Measurements from ENCODE around the gene TMEM63B. TPM values are rescaled to one million over a fixed set of nuclear protein-coding genes. Genes with fewer than 3 reads are reported as not detected.
A peak's percentile ranks its signal among the peaks of the same experiment; 100 is the strongest.

Gene TMEM63B
- total RNA-seq, 5 donors from 2014 or later (not counting 1 experiment from before 2014, with no cell fraction given): 16.6 to 21.1 (median 19.3) TPM

DNA sequence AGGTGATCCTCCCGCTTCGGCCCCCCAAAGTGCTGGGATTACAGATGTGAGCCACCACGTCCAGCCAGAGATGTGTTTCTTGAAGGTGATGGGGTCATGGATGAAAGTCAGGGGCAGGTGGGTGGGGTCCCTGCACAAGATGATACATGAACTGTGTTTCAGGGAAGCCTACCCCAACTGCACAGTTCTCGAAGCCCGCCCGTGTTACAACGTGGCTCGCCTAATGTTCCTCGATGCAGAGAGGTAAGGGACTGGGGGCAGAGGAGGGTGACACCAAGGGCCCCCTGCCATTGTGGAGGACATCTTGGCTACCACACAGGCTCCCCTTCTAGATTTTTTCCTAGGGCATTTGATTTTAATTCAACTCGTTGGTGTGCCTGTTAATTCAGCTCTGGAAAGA, 19.3 kb downstream of the TMEM63B start:
- Mint-ChIP-seq H3K36me3 (peaks cover 14% of the 10 kb centered on the region), H3K27ac (no peak overlapping the region), H3K4me3 (no peak overlapping the region), H3K4me1 (peaks cover 4 to 11% (median 4%) of the 10 kb centered on the region in 3 donors), H3K27me3 (no peaks in the 10 kb centered on the region), H3K9me3 (no peaks in the 10 kb centered on the region)
- Histone ChIP-seq H3K27me3 (replicated peaks in 1 of 2; ENCODE audit: control insufficient read depth in 2 of 2, extremely low read depth in 1 of 2, insufficient read depth in 2 of 2, low read length in 1 of 2) (no peaks in the 10 kb centered on the region), H3K36me3 (ENCODE audit: control insufficient read depth in 2 of 2, extremely low read depth in 1 of 2, insufficient read depth in 1 of 2, low read length in 1 of 2) (peaks cover 14 to 36% of the 10 kb centered on the region in 2 donors), H3K4me1 (ENCODE audit: control insufficient read depth in 1 of 2, extremely low read depth in 1 of 2, insufficient read depth in 2 of 2, low read length in 2 of 2) (peaks cover 0 to 3% of the 10 kb centered on the region in 2 experiments), H3K9me3 (no peaks in the 10 kb centered on the region), H3K4me3 (ENCODE audit: control insufficient read depth in 1 of 2, extremely low read depth in 1 of 2, low read length in 1 of 2) (no peak overlapping the region), H3K27ac (ENCODE audit: low read length) (no peak overlapping the region)
- ATAC-seq (replicated peaks in 1 of 4): no peak
- no peak for DNase-seq
- WGBS (ENCODE audit: insufficient coverage): 96% methylated on average over 8 of the region's 10 CpGs
- ChIA-PET POLR2A (no interaction called here), CTCF (interaction anchor here in 1 of 2 donors (1.0 kb wide), 1 partner anchor 15 kb away, joined by 3 read pairs; no protein-coding TSS in a partner anchor)

DNA sequence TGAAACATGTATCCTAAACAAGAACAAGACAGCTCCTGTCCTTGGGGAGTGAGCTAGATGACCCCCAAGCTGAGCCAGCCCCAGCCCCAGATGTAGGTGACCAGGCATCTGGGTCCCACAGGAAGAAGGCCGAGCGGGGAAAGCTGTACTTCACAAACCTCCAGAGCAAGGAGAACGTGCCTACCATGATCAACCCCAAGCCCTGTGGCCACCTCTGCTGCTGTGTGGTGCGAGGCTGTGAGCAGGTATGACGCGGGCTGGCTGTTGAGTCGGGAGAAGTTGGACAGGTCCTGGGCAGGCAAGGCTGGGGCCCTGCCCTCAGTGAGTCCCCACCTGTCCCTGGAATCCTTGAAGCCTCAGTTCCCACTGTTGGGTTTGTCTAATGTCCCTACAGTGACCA, 19.9 kb downstream of the TMEM63B start:
- H3K4me3 Mint-ChIP-seq: no peak overlapping the region
- no peak overlapping the region for H3K4me3 ChIP-seq (ENCODE audit: control insufficient read depth in 1 of 2, extremely low read depth in 1 of 2, low read length in 1 of 2)
- H3K27ac Mint-ChIP-seq: no peak overlapping the region
- peaks cover 4 to 12% (median 5%) of the 10 kb centered on the region in 3 donors for H3K4me1 Mint-ChIP-seq
- H3K27me3 ChIP-seq (replicated peaks in 1 of 2; ENCODE audit: control insufficient read depth in 2 of 2, extremely low read depth in 1 of 2, insufficient read depth in 2 of 2, low read length in 1 of 2): no peaks in the 10 kb centered on the region
- H3K4me1 ChIP-seq (ENCODE audit: control insufficient read depth in 1 of 2, extremely low read depth in 1 of 2, insufficient read depth in 2 of 2, low read length in 2 of 2): peaks cover 0 to 8% of the 10 kb centered on the region in 2 experiments
- H3K9me3 ChIP-seq: no peaks in the 10 kb centered on the region
- ChIA-PET POLR2A (no interaction called here), CTCF (no interaction called here)
- H3K27ac ChIP-seq (ENCODE audit: low read length): no peak overlapping the region
- H3K9me3 Mint-ChIP-seq: no peaks in the 10 kb centered on the region
- H3K36me3 ChIP-seq (ENCODE audit: control insufficient read depth in 2 of 2, extremely low read depth in 1 of 2, insufficient read depth in 1 of 2, low read length in 1 of 2): peaks cover 14 to 36% of the 10 kb centered on the region in 2 donors
- no peak for DNase-seq
- 98% methylated on average over 7 of the region's 7 CpGs for WGBS (ENCODE audit: insufficient coverage)
- H3K36me3 Mint-ChIP-seq: peaks cover 14% of the 10 kb centered on the region
- no peaks in the 10 kb centered on the region for H3K27me3 Mint-ChIP-seq
- no peak for ATAC-seq (replicated peaks in 1 of 4)

DNA sequence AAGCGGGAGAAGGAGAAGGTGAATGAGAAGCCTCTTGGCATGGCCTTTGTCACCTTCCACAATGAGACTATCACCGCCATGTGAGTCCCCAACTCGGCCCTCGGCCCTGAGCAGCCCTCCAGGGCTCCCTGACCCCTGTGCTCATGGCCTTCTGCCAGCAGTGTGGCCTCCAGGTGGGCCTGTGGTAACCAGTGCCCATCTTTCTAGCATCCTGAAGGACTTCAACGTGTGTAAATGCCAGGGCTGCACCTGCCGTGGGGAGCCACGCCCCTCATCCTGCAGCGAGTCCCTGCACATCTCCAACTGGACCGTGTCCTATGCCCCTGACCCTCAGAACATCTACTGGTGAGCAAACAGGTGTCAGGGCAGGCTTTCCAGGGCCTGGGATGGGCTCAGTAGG, 21.0 kb downstream of the TMEM63B start:
- H3K27ac ChIP-seq (ENCODE audit: low read length): no peak overlapping the region
- WGBS (ENCODE audit: insufficient coverage): 84% methylated on average over 8 of the region's 9 CpGs
- no peaks in the 10 kb centered on the region for H3K9me3 ChIP-seq
- Mint-ChIP-seq H3K36me3 (peaks cover 17% of the 10 kb centered on the region), H3K27me3 (no peaks in the 10 kb centered on the region), H3K4me3 (no peak overlapping the region), H3K4me1 (peaks cover 4 to 12% (median 5%) of the 10 kb centered on the region in 3 donors), H3K27ac (no peak overlapping the region), H3K9me3 (no peaks in the 10 kb centered on the region)
- H3K4me3 ChIP-seq (ENCODE audit: control insufficient read depth in 1 of 2, extremely low read depth in 1 of 2, low read length in 1 of 2): no peak overlapping the region
- CTCF ChIA-PET: no interaction called here
- no peak for DNase-seq
- peaks cover 0 to 8% of the 10 kb centered on the region in 2 experiments for H3K4me1 ChIP-seq (ENCODE audit: control insufficient read depth in 1 of 2, extremely low read depth in 1 of 2, insufficient read depth in 2 of 2, low read length in 2 of 2)
- POLR2A ChIA-PET: no interaction called here
- peaks cover 14 to 33% of the 10 kb centered on the region in 2 donors for H3K36me3 ChIP-seq (ENCODE audit: control insufficient read depth in 2 of 2, extremely low read depth in 1 of 2, insufficient read depth in 1 of 2, low read length in 1 of 2)
- no peak for ATAC-seq (replicated peaks in 1 of 4)
- H3K27me3 ChIP-seq (replicated peaks in 1 of 2; ENCODE audit: control insufficient read depth in 2 of 2, extremely low read depth in 1 of 2, insufficient read depth in 2 of 2, low read length in 1 of 2): no peaks in the 10 kb centered on the region

DNA sequence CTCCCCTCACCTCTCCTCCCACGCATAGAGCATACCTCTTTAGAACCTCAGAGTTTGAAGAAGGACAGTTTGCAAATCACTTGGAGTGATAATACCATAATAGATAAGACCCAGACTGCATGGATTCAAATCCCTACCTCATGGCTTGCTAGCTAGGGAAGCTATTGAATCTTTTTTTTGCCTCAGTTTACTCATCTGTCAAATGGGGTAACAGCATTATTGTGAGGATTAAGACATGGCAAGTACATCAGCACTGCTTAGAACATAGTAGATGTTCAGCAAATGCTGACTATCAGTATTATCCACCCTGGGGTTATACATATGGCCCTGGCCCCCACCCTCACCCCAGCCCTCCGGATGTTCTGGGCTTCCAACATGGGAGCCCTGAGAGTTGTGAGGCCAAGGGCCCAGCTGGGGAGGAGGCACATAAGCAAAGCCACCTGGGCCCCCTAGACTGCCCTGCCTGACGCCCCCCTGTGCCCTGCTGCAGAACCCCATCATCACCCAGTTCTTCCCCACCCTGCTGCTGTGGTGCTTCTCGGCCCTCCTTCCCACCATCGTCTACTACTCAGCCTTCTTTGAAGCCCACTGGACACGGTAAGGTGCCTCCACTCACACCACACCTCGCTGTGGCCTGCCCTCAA, 22.1 kb downstream of the TMEM63B start:
- no peaks in the 10 kb centered on the region for H3K9me3 Mint-ChIP-seq
- no peak overlapping the region for H3K4me3 Mint-ChIP-seq
- peaks cover 14 to 30% of the 10 kb centered on the region in 2 donors for H3K36me3 ChIP-seq (ENCODE audit: control insufficient read depth in 2 of 2, extremely low read depth in 1 of 2, insufficient read depth in 1 of 2, low read length in 1 of 2)
- H3K4me3 ChIP-seq (ENCODE audit: control insufficient read depth in 1 of 2, extremely low read depth in 1 of 2, low read length in 1 of 2): no peak overlapping the region
- POLR2A ChIA-PET: no interaction called here
- 94% methylated on average over 4 of the region's 7 CpGs for WGBS (ENCODE audit: insufficient coverage)
- no peak overlapping the region for H3K27ac ChIP-seq (ENCODE audit: low read length)
- H3K36me3 Mint-ChIP-seq: peaks cover 18% of the 10 kb centered on the region
- no peak for DNase-seq
- CTCF ChIA-PET: interaction anchor here in 1 of 2 donors (1.5 kb wide), 1 partner anchor 53 kb away, joined by 3 read pairs; no protein-coding TSS in a partner anchor
- ATAC-seq (replicated peaks in 1 of 4): no peak
- H3K27ac Mint-ChIP-seq: peak overlapping the region in 1 of 2 donors; percentile 21
- peaks cover 5 to 12% (median 5%) of the 10 kb centered on the region in 3 donors for H3K4me1 Mint-ChIP-seq
- H3K9me3 ChIP-seq: no peaks in the 10 kb centered on the region
- peaks cover 0 to 10% of the 10 kb centered on the region in 2 experiments for H3K4me1 ChIP-seq (ENCODE audit: control insufficient read depth in 1 of 2, extremely low read depth in 1 of 2, insufficient read depth in 2 of 2, low read length in 2 of 2)
- H3K27me3 Mint-ChIP-seq: no peaks in the 10 kb centered on the region
- no peaks in the 10 kb centered on the region for H3K27me3 ChIP-seq (replicated peaks in 1 of 2; ENCODE audit: control insufficient read depth in 2 of 2, extremely low read depth in 1 of 2, insufficient read depth in 2 of 2, low read length in 1 of 2)

DNA sequence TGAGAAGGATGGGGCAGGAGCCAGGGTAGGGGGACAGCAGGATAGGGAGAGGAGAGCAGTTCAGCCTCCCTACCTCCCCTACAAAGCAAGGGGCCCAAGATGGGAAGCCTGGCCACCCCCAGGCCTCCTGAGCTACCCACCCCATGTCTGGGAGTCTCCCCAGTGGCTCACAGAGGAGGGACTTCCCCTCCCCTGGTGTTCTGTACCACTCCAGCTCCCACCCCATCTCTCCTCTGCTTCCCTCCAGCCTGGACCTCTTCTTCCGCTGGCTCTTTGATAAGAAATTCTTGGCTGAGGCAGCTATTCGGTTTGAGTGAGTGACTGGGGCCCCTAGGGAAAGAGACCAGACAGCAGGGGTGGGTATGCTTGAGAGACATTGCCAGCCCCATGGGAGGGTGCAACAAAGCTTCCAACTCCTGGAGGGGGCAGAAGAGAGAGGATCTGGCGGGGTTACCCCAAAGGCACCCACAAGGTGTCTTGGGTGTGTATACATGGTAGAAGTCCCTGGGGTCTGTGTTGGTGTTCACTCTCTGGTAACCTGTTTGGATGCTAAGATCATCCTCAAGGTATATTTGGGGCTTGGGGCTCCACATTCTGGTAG, 23.1 kb downstream of the TMEM63B start:
- no peaks in the 10 kb centered on the region for H3K27me3 ChIP-seq (replicated peaks in 1 of 2; ENCODE audit: control insufficient read depth in 2 of 2, extremely low read depth in 1 of 2, insufficient read depth in 2 of 2, low read length in 1 of 2)
- 100% methylated on average over 2 of the region's 3 CpGs for WGBS (ENCODE audit: insufficient coverage)
- Mint-ChIP-seq H3K27ac (no peak overlapping the region), H3K4me1 (peaks cover 7 to 12% (median 8%) of the 10 kb centered on the region in 3 donors), H3K4me3 (no peak overlapping the region), H3K27me3 (no peaks in the 10 kb centered on the region), H3K9me3 (no peaks in the 10 kb centered on the region), H3K36me3 (peaks cover 18% of the 10 kb centered on the region)
- DNase-seq (no peak), ATAC-seq (replicated peaks in 1 of 4) (no peak)
- POLR2A ChIA-PET: interaction anchor here in 1 of 2 donors (0.6 kb wide), 1 partner anchor 49 kb away, joined by 4 read pairs; no protein-coding TSS in a partner anchor
- no peaks in the 10 kb centered on the region for H3K9me3 ChIP-seq
- H3K4me1 ChIP-seq (ENCODE audit: control insufficient read depth in 1 of 2, extremely low read depth in 1 of 2, insufficient read depth in 2 of 2, low read length in 2 of 2): peaks cover 0 to 16% of the 10 kb centered on the region in 2 experiments
- no peak overlapping the region for H3K4me3 ChIP-seq (ENCODE audit: control insufficient read depth in 1 of 2, extremely low read depth in 1 of 2, low read length in 1 of 2)
- peaks cover 13 to 30% of the 10 kb centered on the region in 2 donors for H3K36me3 ChIP-seq (ENCODE audit: control insufficient read depth in 2 of 2, extremely low read depth in 1 of 2, insufficient read depth in 1 of 2, low read length in 1 of 2)
- no peak overlapping the region for H3K27ac ChIP-seq (ENCODE audit: low read length)
- CTCF ChIA-PET: interaction anchor here (0.6 to 1.5 kb wide), 3 partner anchors 17 to 159 kb away, joined by 3 read pairs; no protein-coding TSS in a partner anchor

DNA sequence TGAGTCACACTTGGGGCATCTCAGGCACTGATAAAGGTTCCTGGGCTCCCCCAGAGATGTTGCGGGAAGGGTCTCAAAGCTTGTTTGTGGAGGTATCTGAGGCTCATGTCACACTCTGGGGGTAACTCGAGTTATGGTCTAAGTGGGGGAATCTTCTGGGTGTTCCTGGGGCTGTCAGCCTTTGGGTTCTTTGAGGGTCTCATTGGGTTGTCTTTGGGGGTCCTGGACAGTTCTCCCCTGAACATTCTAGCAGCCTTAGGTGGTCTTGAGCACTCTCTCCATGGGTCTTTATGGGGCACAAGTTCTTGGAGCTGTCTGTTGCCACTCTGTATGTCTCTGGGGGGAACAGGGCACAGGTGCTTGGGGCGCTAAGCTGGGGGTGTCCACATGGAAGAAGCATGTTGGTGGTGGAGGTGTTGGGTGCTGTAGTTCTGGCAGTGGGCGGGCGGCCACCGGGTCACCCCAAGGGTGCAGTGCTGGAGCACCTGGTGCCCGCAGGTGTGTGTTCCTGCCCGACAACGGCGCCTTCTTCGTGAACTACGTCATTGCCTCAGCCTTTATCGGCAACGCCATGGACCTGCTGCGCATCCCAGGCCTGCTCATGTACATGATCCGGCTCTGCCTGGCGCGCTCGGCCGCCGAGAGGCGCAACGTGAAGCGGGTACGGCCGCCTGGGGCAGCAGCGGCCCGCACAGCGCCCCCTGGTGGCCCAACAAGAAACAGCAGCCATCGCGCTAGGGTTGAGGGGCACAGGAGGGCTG, 24.2 kb downstream of the TMEM63B start:
- Histone ChIP-seq H3K4me3 (ENCODE audit: control insufficient read depth in 1 of 2, extremely low read depth in 1 of 2, low read length in 1 of 2) (no peak overlapping the region), H3K27me3 (replicated peaks in 1 of 2; ENCODE audit: control insufficient read depth in 2 of 2, extremely low read depth in 1 of 2, insufficient read depth in 2 of 2, low read length in 1 of 2) (no peaks in the 10 kb centered on the region), H3K4me1 (ENCODE audit: control insufficient read depth in 1 of 2, extremely low read depth in 1 of 2, insufficient read depth in 2 of 2, low read length in 2 of 2) (peaks cover 0 to 16% of the 10 kb centered on the region in 2 experiments), H3K36me3 (ENCODE audit: control insufficient read depth in 2 of 2, extremely low read depth in 1 of 2, insufficient read depth in 1 of 2, low read length in 1 of 2) (peaks cover 9 to 24% of the 10 kb centered on the region in 2 donors), H3K9me3 (no peaks in the 10 kb centered on the region), H3K27ac (ENCODE audit: low read length) (no peak overlapping the region)
- ChIA-PET POLR2A (interaction anchor here in 1 of 2 donors (0.8 kb wide), 1 partner anchor 29 kb away, joined by 4 read pairs; no protein-coding TSS in a partner anchor), CTCF (interaction anchor here (0.6 to 1.5 kb wide), 6 partner anchors 48 to 338 kb away, joined by 3 to 5 read pairs (median 3); no protein-coding TSS in a partner anchor)
- peak; percentile 88 to 89 (median 89) for ATAC-seq (replicated peaks in 1 of 4)
- H3K27me3 Mint-ChIP-seq: no peaks in the 10 kb centered on the region
- H3K4me1 Mint-ChIP-seq: peaks cover 7 to 12% (median 8%) of the 10 kb centered on the region in 3 donors
- peak overlapping the region in 1 of 3 donors; percentile 42 for H3K4me3 Mint-ChIP-seq
- no peaks in the 10 kb centered on the region for H3K9me3 Mint-ChIP-seq
- WGBS (ENCODE audit: insufficient coverage): 21% methylated on average over 28 of the region's 31 CpGs
- peaks cover 12% of the 10 kb centered on the region for H3K36me3 Mint-ChIP-seq
- peak; percentile 40 to 87 (median 74) for DNase-seq
- no peak overlapping the region for H3K27ac Mint-ChIP-seq
